ENCODE results near the gene EHD1.

GRCh38 chr11:64836448-64837072, 41.9 kb downstream of the EHD1 start:
- no peak for TF ChIP-seq CTCF (conservative IDR thresholded peaks at IDR 0.05; ENCODE audit: low read length)
- TF ChIP-seq EZH2phosphoT487 (IDR thresholded peaks at IDR 0.05; ENCODE audit: borderline replicate concordance) = no peak
